Measurements from ENCODE around the gene CDHR3. TPM values are rescaled to one million over a fixed set of nuclear protein-coding genes. Genes with fewer than 3 reads are reported as not detected.

CDHR3 gene
- polyA plus RNA-seq, 4 donors = 4.3 to 17.1 (median 7.1) TPM

GRCh38 chr7:106045586-106045985, 82.5 kb downstream of the CDHR3 start:
- no peak for DNase-seq (ENCODE audit: low read depth in 4 of 4, low spot score in 2 of 4)

- no peak for DNase-seq (ENCODE audit: low read depth in 4 of 4, low spot score in 2 of 4)
Observed at GRCh38 chr7:106047184-106047583, 84.1 kb downstream of the CDHR3 start.

- no peak for DNase-seq (ENCODE audit: low read depth in 4 of 4, low spot score in 2 of 4)
Observed at GRCh38 chr7:106047818-106048705, 85.0 kb downstream of the CDHR3 start.

- no peak for DNase-seq (ENCODE audit: low read depth in 4 of 4, low spot score in 2 of 4)
Observed at GRCh38 chr7:106048706-106049020, 85.6 kb downstream of the CDHR3 start.

- no peak for DNase-seq (ENCODE audit: low read depth in 4 of 4, low spot score in 2 of 4)
Observed at GRCh38 chr7:106049139-106049752, 86.2 kb downstream of the CDHR3 start.

GRCh38 chr7:106050002-106050745, 87.1 kb downstream of the CDHR3 start:
- DNase-seq (ENCODE audit: low read depth in 4 of 4, low spot score in 2 of 4) = no peak

GRCh38 chr7:106050746-106051117, 87.7 kb downstream of the CDHR3 start:
- DNase-seq (ENCODE audit: low read depth in 4 of 4, low spot score in 2 of 4) = no peak

- no peak for DNase-seq (ENCODE audit: low read depth in 4 of 4, low spot score in 2 of 4)
Observed at GRCh38 chr7:106052681-106053080, 89.6 kb downstream of the CDHR3 start.

- DNase-seq (ENCODE audit: low read depth in 4 of 4, low spot score in 2 of 4) = no peak
Observed at GRCh38 chr7:106053109-106053508, 90.0 kb downstream of the CDHR3 start.

GRCh38 chr7:106054156-106054910, 91.3 kb downstream of the CDHR3 start:
- no peak for DNase-seq (ENCODE audit: low read depth in 4 of 4, low spot score in 2 of 4)

GRCh38 chr7:106054971-106055532, 92.0 kb downstream of the CDHR3 start:
- DNase-seq (ENCODE audit: low read depth in 4 of 4, low spot score in 2 of 4) = no peak

GRCh38 chr7:106056513-106057203, 93.6 kb downstream of the CDHR3 start:
- no peak for DNase-seq (ENCODE audit: low read depth in 4 of 4, low spot score in 2 of 4)

- no peak for DNase-seq (ENCODE audit: low read depth in 4 of 4, low spot score in 2 of 4)
Observed at GRCh38 chr7:106057204-106057961, 94.3 kb downstream of the CDHR3 start.

- no peak for DNase-seq (ENCODE audit: low read depth in 4 of 4, low spot score in 2 of 4)
Observed at GRCh38 chr7:106057962-106058927, 95.2 kb downstream of the CDHR3 start.

- DNase-seq (ENCODE audit: low read depth in 4 of 4, low spot score in 2 of 4) = no peak
Observed at GRCh38 chr7:106058928-106059324, 95.9 kb downstream of the CDHR3 start.

- DNase-seq (ENCODE audit: low read depth in 4 of 4, low spot score in 2 of 4) = no peak
Observed at GRCh38 chr7:106059556-106059955, 96.5 kb downstream of the CDHR3 start.

- no peak for DNase-seq (ENCODE audit: low read depth in 4 of 4, low spot score in 2 of 4)
Observed at GRCh38 chr7:106060394-106060920, 97.4 kb downstream of the CDHR3 start.
